HG02981 (cell line): ENCODE data around the gene TMEM131.
"Not testable (repeated sequence)": the region's sequence is repeated elsewhere in the genome, so short reads cannot be mapped to it uniquely, and the experiment has no call there.

Source experiments
- ATAC-seq: cut with Tn5 transposase; IDR thresholded peaks from one replicate; pipeline ENCODE4 v1.9.1; 2021; ENCODE audit warnings: mild to moderate bottlenecking, moderate library complexity; ENCODE audit not compliant: unreplicated experiment

TMEM131 gene

DNA sequence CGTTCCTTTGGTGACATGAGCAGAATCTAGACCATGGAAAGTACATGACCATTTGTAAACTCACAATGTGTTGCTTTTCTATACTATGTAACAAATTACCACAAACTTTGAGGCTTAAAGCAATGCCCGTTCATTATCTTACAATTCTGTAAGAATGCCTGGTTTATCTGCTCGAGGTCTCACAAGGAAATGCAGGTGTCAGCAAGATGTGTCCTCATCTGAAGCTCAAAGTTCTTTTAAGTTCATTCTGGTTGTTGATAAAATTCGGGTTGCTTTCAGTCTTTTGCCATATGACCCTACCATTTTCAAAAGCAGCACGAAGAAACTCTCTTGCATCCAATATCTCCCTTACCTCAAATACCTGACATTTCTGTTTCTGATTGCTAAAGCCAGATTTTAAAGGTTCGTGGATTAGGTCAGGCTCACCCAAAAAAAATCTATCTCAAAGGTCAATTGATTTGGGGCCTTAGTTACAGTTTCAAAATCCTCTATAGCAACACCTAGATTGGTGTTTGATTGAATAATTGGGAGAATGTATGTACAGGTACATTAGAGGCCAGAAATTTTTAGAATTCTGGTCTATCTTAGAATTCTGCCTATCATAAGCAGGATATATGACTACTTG is 125.9 kb downstream of the TMEM131 start:
- ATAC-seq, result no peak

DNA sequence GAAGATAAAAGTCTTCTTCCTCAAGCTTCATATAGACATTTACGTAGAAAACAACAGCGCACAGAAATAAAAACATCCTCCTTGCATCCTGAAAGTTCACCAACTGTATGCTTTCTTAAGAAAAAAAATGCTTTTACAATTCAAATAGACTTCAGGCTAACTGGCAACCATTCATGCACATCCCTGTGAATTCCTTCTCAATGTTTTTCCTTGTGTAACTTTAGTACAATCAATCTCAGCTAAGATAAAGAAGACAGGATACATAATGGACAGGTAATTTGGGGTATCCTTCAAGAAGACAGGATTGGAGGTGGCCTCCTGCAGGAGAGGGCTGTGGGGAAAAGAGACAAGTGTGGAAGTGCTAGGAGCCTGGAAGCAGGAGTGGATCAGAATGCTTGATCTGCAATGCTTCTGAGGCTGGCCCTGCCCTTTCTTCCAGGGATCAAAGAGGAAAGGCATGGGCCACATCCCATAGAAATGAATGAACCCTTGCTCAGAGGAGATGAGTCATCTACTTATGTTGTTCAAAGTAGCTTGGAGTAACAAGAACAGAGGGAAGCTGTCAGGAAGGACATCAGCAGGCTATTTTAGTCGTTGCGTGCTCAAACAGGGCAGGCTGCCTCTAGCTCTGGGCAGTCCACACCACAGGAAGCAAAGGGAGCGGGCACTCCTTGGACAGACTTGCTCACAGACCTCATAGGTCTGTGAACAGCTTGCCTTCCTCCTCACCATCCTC is 126.6 kb downstream of the TMEM131 start:
- no peak for ATAC-seq

DNA sequence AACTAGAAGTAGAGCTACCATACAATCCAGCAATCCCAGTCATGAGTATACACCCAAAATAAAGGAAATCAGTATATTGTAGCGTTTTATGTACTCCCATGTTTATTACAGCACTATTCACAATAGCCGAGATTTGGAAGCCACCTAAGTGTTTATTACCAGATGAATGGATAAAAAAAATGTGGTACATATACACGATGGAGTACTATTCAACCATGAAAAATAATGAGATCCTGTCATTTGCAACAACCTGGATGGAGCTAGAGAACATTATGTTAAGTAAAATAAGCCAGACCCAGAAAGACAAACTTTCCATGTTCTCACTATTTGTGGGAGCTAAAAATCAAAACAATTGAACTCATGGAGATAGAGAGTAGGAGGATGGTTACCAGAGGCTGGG is 131.9 kb downstream of the TMEM131 start:
- no peak for ATAC-seq

DNA sequence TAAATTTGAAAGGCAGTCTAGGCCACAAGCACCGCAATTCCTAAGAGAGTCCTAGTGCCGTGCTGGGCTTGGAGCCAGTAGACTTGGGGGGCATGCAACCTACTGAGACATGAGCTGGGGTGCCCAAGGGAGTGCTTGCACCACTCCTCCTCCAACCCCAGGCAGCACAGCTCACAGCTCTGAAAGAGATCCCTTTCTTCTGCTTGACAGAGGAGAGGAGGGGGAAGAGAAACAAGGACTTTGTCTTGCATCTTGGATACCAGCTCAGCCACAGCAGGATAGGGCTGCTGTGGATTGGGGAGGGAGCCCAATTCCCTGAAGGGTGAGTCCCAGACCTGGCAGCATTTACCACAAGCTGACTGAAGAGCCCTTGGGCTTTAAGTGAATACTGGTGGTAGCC is 134.6 kb downstream of the TMEM131 start:
- ATAC-seq, result no peak

DNA sequence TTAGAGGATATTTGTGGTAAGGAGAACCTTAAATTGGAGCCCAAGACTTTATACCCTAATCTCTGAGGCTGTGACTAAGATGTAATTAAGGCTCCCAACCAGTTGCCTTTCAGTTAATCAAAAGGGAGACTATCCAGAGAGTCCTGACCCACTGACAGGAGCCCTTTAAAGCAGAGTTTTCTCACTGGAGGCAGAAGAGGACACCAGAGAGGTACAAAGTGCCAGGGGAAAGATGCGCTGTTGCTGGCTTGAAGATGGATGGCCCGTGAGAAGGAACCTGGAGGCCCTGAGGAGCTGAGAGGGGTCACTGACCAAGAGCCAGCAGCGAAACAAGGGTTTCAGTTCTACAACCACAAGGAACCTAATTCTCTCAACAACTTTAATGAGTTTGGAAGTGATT is 137.3 kb downstream of the TMEM131 start:
- ATAC-seq, result no peak

DNA sequence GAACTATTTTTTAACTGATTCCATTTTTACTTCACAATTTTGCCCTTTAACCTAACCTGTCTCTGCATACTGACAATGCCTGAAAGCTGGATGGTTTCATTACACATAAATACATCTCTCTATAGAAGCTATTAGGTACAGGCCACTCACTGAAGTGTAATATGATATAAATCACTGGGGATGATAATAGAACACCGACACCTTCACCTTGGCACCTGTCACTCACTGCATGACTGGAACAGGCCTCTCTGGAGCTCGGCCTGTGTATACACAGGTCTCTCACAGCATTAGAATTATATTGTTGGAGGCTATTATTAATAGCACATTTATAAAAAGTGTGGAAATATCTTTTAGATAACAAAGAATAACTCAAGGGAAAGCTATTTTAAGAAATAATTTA is 138.2 kb downstream of the TMEM131 start:
- ATAC-seq, result no peak

DNA sequence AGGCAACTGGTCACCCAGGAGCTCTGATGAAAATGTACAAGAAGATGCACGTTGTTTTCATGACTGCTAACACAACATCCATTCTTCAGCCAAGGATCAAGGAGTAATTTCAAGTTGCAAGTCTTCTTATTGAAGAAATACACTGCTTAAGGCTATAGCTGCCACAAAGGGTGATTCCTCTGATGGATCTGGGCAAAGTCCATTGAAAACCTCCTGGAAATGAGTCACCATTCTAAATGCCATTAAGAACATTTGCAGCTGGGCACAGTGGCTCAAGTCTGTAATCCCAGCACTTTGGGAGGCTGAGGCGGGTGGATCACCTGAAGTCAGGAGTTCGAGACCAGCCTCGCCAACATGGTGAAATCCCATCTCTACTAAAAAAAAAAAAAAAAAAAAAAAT is 142.7 kb downstream of the TMEM131 start:
- not testable (repeated sequence) for ATAC-seq

DNA sequence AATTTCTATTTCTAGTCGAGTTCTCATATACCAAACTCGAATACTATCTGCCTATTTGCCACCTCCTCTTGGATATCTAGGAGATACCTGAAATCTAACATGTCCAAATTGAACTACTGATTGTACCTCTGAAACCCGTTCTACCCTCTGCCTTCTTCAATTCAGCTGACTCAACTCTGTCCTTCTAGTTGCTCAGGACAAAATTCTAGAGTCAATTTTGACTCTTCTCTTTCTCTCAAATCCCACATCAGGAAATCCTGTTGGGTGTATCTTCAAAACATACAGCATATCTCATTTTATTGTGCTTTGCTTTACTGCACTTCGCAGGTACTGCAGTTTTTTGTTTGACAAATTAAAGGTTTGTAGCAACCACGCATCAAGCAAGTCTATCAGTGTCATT is 144.6 kb downstream of the TMEM131 start:
- ATAC-seq, result no peak

DNA sequence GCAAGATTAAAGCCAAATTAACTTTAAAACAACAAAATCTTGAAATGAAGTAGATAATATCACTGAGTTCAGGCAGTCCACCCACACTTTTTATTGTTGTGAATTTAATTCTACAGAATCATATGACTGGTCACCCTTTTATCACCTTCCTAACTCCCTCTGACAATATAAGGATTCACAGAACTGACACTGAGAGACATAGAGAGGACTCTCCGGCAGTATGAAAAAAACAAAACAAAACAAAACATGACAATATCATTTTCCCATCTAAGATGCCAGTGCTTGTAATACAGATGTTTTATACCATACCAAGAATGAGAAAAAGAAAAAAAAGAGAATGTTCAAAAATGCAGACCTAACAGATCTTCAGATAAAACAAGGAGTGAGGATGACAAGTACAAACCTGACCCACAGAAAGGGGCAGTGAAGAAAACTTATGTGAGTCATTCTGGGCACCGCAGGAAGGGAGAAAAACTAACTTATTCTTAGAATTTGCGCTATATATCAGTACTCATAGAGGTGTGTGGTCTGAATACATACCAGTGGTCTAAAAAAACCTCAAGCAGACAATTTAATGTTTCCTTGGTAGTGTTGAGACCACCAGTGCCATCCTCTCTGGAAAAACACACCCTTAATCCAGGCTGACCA is 145.7 kb downstream of the TMEM131 start:
- ATAC-seq, result peak; percentile 76

DNA sequence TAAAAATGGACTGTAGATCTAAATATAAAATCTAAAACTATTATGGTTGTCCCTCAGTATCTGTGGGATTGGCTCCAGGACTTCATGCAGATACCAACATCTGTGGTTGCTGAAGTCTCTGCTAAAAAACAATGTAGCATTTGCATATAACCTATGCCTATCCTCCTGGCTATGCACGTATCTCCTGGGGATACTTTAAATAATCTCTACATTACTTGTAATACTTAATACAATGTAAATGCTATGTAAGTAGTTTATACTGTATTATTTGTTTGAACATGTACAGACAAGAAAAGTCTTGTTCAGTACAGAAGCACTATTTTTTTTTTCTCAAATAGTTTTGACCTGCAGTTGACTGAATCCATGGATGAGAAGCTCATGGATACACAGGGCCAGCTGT is 147.4 kb downstream of the TMEM131 start:
- ATAC-seq, result no peak

DNA sequence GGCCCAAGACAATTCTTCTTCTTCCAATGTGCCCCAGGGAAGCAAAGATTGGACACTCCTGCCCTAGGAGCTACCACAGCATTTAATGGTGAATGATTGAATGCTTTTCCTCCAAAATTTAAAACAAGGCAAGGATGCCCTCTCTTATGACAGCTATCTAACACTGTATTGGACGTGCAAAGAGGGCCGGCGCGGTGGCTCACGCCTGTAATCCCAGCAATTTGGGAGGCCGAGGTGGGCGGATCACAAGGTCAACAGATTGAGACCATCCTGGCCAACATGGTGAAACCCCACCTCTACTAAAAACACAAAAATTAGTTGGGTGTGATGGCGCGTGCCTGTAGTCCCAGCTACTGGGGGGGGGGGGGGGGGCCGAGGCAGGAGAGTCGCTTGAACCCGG is 149.0 kb downstream of the TMEM131 start:
- ATAC-seq, result not testable (repeated sequence)

DNA sequence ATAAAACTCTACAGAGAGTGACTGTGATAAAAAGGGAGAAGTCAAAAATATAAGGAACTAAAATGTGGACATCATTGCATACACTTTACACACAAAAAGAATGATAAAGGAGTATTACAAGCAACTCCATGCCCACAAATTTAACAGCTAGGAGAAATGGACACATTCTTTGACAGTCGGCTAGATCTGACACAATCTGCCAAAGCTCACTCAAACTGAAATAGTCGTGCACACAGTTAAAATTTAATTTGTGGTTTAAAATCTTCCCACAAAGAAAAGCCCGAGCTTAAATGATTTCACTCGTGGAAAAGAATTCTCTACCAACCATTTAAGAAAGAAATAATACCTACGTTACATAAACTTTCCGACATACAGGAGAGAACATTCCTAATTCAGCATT is 149.9 kb downstream of the TMEM131 start:
- ATAC-seq, result no peak

DNA sequence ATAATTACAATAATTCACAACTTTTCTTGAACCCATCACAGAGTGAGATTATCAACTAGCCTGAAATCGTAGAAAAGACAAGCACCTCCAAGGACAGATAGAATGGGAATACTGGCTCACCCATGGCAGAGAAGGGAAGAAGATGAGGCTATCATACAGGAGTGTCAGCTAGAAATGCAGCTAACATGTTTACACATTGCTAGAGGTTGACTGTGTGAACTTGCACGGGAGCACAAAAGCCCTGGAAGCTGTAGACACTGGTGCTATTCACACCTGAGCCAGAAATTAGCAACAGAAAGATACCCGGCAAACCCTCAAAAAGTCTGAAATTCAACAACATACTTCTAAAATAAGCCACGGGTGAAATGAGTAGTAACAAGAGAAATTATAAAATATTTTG is 150.6 kb downstream of the TMEM131 start:
- no peak for ATAC-seq

DNA sequence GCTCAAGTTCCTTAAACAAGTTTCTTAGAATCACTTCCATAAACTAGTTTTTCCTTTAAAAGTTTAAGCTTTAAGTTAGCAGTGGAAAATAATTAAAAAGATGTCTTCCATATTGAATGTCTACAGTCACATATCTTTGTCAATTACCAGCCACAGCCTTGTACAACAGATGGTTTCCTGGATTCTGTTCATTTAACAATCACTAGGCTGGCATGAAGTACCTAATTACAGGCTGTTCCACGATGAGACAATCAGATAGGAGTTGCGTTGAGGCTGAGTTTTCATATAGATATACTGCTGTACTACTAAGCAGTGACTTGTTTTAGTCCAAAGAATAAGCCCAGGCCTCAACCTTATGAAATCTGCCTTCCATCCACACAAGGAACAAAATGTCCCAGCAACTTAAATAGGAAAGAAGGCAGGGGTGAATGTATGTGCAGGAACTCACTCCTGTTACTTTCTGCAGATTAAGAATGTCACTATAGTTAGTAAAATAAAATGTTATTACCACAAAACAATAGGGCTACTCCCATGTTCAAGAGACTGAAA is 151.4 kb downstream of the TMEM131 start:
- no peak for ATAC-seq

DNA sequence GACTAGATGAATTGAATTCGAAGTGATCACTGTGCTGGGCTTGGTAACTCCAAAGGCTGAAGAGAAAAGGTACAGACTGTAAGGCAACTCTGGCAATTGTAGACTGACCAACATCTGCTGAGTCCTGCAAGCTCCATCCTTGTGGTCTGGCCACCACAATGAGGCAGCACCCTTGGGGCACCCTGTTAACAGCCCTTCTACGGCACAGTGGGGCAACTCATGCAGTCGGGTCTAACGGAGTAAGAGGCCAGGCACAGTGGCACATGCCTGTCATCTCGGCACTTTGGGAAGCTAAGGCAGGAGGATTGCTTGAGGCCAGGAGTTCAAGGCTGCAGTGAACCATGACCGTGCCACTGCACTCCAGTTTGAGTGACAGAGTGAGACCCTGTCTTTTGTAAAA is 155.6 kb downstream of the TMEM131 start:
- no peak for ATAC-seq

DNA sequence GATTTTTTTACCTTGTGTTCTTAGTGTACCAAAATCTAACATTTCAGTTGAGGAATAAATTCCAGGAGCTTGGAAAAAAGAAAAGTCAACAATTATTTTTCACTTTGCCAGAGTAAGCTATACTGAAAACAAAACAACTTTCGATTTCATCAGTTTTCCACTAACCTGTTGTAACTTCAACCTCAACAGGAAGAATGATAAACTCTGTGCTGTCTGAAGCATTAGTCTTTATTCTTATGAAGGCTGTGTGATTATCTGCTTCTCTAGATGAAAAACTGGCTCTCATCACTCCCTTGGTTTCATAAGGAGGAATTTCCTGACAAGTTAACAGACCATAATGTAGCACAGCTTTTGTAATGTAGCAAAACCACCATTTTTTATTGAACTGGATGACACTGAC is 161.1 kb downstream of the TMEM131 start:
- no peak for ATAC-seq

DNA sequence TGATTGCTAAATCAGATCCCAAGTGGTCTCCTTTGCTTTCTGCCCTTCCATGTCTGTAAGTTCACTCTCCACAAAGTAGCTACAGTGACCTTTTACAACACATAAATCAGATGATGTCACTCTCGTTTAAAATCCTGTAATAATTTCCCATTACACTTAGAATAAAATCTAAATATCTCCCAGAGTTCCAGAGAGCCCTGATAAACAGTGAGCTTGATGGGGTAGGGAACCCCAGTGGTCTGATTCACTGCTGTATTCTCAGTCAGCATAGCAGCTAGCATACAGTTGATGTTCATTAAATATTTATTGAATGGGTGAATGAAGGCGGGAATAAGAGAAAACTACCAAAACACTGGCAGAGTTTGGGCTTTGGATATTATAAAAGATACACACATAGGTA is 164.6 kb downstream of the TMEM131 start:
- ATAC-seq, result no peak

DNA sequence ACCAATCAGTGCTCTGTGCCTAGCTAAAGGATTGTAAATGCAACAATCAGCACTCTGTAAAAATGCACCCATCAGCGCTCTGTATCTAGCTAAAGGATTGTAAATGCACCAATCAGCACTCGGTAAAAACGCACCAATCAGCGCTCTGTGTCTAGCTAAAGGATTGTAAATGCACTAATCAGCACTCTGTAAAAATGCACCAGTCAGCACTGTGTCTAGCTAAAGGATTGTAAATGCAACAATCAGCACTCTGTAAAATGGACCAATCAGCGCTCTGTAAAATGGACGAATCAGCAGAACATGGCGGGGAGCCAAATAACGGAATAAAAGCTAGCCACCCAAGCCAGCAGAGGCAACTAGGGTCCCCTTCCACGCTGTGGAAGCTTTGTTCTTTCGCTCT is 166.5 kb downstream of the TMEM131 start:
- not testable (repeated sequence) for ATAC-seq

DNA sequence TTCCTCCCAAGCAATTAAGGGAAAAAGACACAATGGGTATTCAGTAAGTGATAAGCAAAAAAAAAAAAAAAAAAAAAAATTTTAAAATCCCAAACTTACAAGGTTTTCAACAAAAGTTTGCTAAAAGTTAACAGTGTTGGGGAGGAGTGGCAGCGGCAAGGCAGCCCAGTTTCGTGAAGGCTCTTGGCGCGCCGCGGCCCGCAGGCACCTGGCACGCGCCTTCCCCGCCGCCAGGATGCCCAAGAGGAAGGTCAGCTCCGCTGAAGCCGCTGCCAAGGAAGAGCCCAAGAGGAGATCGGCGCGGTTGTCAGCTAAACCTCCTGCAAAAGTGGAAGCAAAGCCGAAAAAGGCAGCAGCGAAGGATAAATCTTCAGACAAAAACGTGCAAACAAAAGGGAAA is 168.7 kb downstream of the TMEM131 start:
- not testable (repeated sequence) for ATAC-seq

DNA sequence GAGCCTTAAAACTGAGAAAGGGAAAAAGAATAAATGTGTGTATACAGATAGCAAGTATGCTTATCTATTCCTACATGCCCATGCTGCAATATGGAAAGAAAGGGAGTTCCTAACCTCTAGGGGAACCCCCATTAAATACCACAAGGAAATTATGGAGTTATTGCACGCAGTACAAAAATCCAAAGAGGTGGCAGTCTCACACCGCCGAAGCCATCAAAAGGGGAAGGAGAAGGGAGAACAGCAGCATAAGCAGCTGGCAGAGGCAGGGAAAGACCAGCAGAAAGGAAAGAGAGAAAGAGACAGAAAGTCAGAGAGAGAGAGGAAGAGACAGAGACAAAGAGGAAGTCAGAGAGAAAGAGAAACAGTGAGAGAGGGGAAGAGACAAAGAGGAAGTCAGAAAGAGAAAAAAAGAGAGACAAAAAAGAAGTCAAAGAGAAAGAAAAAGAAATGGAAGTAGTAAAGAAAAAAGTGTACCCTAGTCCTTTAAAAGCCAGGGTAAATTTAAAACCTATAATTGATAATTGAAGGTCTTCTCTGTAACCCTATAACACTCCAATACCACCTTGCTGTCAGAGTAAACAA is 169.4 kb downstream of the TMEM131 start:
- ATAC-seq, result not testable (repeated sequence)

DNA sequence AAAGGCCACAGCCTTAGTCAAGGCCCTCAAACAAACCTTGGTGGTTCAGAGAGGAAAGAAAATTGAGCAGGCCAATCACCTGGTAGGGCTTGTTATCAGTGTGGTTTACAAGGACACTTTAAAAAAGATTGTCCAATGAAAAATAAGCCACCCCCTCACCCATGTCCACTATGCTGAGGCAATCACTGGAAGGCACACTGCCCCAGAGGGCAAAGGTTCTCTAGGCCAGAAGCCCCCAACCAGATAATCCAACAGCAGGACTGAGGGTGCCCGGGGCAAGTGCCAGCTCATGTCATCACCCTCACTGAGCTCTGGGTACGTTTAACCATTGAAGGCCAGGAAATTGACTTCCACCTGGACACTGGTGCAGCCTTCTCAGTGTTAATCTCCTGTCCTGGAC is 171.7 kb downstream of the TMEM131 start:
- ATAC-seq, result not testable (repeated sequence)

DNA sequence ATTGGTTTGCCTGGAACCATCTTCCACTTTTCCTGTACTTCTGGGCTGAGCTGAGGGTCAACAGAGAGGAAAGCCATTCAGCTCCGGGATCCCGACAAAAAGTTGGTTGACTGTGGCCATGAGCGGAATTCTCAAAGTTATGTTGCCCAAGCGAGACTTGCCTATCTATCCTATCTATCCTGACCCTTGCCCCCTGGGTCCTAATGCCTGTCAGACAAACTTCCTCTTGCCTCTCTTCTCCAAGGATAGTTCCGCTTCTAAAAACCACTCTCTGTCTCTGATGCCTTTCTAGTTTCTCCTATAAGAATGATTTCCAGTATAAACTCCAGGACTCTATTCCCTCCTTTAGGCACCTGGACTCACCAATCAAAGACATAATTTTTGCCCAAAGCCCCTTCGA is 173.9 kb downstream of the TMEM131 start:
- not testable (repeated sequence) for ATAC-seq
